GM12874 (cell line): ENCODE measurements around the gene EXOSC5.

Source experiments
- CTCF ChIP-seq: IDR thresholded peaks from 2 replicates; pipeline ENCODE4 v1.5.1; 2011; ENCODE audit warnings: low read depth, mild to moderate bottlenecking, control low read depth, low read length, moderate library complexity; ENCODE audit not compliant: insufficient read depth

EXOSC5 gene

GRCh38 chr19:41357746-41358145, 39.4 kb downstream of the EXOSC5 start:
- no peak for TF ChIP-seq CTCF

- TF ChIP-seq CTCF: no peak
Measured at GRCh38 chr19:41356984-41357739, 40.0 kb downstream of the EXOSC5 start.

- TF ChIP-seq CTCF: no peak
Measured at GRCh38 chr19:41355802-41356201, 41.4 kb downstream of the EXOSC5 start.

GRCh38 chr19:41355035-41355434, 42.1 kb downstream of the EXOSC5 start:
- no peak for TF ChIP-seq CTCF

GRCh38 chr19:41354343-41354953, 42.7 kb downstream of the EXOSC5 start:
- no peak for TF ChIP-seq CTCF

- TF ChIP-seq CTCF: peak; percentile 92
Measured at GRCh38 chr19:41353466-41354342, 43.5 kb downstream of the EXOSC5 start, which contains the start of gene TGFB1. TSS of gene TGFB1 (minus strand) at chr19:41353922. CDS start at chr19:41353044, 878 bp downstream.
